MM.1S (cell line): Measurements from ENCODE around the gene RFX2.
"Not testable (repeated sequence)": the region's sequence is repeated elsewhere in the genome, so short reads cannot be mapped to it uniquely, and the experiment has no call there.

ENCODE experiments used
- DNase-seq: peaks from one replicate; pipeline ENCODE4 v3.0.0-alpha.2; 2015
- H2AFZ ChIP-seq: fragments of 300-600 bp; sonication (generic); 2 replicates; pipeline ENCODE4 v1.6.0; 2016; ENCODE audit warnings: antibody characterized with exemption, low read length
- H3F3A ChIP-seq: fragments of 300-600 bp; sonication (generic); 2 replicates; pipeline ENCODE4 v1.6.1; 2016; ENCODE audit warnings: mild to moderate bottlenecking, antibody characterized with exemption, low read length, moderate library complexity, mixed read lengths; ENCODE audit not compliant: insufficient read depth
- H3K27ac ChIP-seq: fragments of 300-600 bp; sonication (generic); 2 replicates; pipeline ENCODE4 v1.5.1; 2016; ENCODE audit warnings: mild to moderate bottlenecking, low read length
- H3K27me3 ChIP-seq: fragments of 300-600 bp; sonication (generic); replicated peaks from 2 replicates; pipeline ENCODE4 v1.6.0; 2016; ENCODE audit warnings: low read length; ENCODE audit not compliant: insufficient read depth
- H3K36me3 ChIP-seq: fragments of 300-600 bp; sonication (generic); replicated peaks from 2 replicates; pipeline ENCODE4 v1.6.1; 2016; ENCODE audit warnings: mild to moderate bottlenecking, low read length, mixed read lengths; ENCODE audit not compliant: insufficient read depth
- H3K4me1 ChIP-seq: fragments of 300-600 bp; sonication (generic); 2 replicates; pipeline ENCODE4 v1.6.1; 2016; ENCODE audit warnings: low read length, mixed read lengths
- H3K4me2 ChIP-seq: fragments of 300-600 bp; sonication (generic); 2 replicates; pipeline ENCODE4 v1.6.0; 2016; ENCODE audit warnings: low read depth, low read length
- H3K4me3 ChIP-seq: fragments of 300-600 bp; sonication (generic); 2 replicates; pipeline ENCODE4 v1.5.1; 2016; ENCODE audit warnings: low read length, mixed read lengths
- H3K79me2 ChIP-seq: fragments of 300-600 bp; sonication (generic); 2 replicates; pipeline ENCODE4 v1.6.1; 2016; ENCODE audit warnings: mixed run types, low read length, mixed read lengths
- H3K9ac ChIP-seq: fragments of 300-600 bp; sonication (generic); 2 replicates; pipeline ENCODE4 v1.6.1; 2016; ENCODE audit warnings: low read length, mixed read lengths
- H3K9me2 ChIP-seq: fragments of 300-600 bp; sonication (generic); replicated peaks from 2 replicates; pipeline ENCODE4 v1.6.1; 2016; ENCODE audit warnings: mild to moderate bottlenecking, low read length, mixed read lengths; ENCODE audit not compliant: insufficient read depth
- H3K9me3 ChIP-seq: fragments of 300-600 bp; sonication (generic); replicated peaks from 2 replicates; pipeline ENCODE4 v1.6.1; 2016; ENCODE audit warnings: mild to moderate bottlenecking, low read length, mixed read lengths; ENCODE audit not compliant: insufficient read depth
- H4K20me1 ChIP-seq: fragments of 300-600 bp; sonication (generic); 2 replicates; pipeline ENCODE4 v1.6.1; 2016; ENCODE audit warnings: mild to moderate bottlenecking, low read length, moderate library complexity, mixed read lengths; ENCODE audit not compliant: insufficient read depth
- EZH2 ChIP-seq: fragments of 300-600 bp; sonication (generic); optimal IDR thresholded peaks from 2 replicates; pipeline ENCODE3; 2017; ENCODE audit warnings: low read depth, mild to moderate bottlenecking, antibody characterized with exemption, low read length, mixed read lengths
- EZH2phosphoT487 ChIP-seq: fragments of 300-600 bp; sonication (generic); IDR thresholded peaks from 2 replicates; pipeline ENCODE4 v1.6.1; 2018; ENCODE audit warnings: antibody characterized with exemption, low read length
- TF ChIP-seq, protein P1 (sequence below): fragments of 300-600 bp; sonication (generic); IDR thresholded peaks from 2 replicates; pipeline ENCODE4 v1.5.1; 2016; ENCODE audit warnings: antibody characterized with exemption, low read length, mixed read lengths

The RFX2 gene

DNA sequence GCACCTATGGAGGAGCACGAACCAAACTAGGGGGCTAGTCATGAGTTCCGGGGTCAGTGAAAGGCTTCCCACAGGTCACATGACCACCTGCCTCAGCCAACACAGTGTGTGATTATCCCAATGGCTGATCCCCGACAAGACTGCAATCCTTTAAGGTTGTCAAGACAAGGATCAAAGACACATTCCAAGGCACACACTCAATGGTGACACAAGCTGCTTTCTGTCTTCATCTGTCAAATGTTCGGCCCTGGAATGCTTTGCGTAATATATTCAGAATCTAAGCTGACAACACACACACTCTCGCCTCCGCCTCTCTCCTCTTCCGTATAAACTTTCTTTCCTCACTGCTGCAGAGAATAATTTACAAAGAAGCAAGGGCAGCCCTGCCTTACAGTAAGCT, 144.1 kb downstream of the RFX2 start:
- Histone ChIP-seq H3K4me3 (no peak overlapping the region), H3K79me2 (peaks cover 99% of the 10 kb centered on the region), H3F3A (peaks cover 27% of the 10 kb centered on the region), H3K9ac (no peak overlapping the region), H4K20me1 (peaks cover 73% of the 10 kb centered on the region), H2AFZ (no peak overlapping the region), H3K9me3 (no peaks in the 10 kb centered on the region), H3K27ac (no peak overlapping the region), H3K9me2 (no peaks in the 10 kb centered on the region), H3K36me3 (0 out of 2 replicates have a peak, but pooled peaks cover 3% of the 10 kb centered on the region), H3K4me2 (no peak overlapping the region), H3K27me3 (no peaks in the 10 kb centered on the region), H3K4me1 (peaks cover 35% of the 10 kb centered on the region)
- no peak for DNase-seq
- TF ChIP-seq EZH2 = no peak
- TF ChIP-seq, protein P1, sequence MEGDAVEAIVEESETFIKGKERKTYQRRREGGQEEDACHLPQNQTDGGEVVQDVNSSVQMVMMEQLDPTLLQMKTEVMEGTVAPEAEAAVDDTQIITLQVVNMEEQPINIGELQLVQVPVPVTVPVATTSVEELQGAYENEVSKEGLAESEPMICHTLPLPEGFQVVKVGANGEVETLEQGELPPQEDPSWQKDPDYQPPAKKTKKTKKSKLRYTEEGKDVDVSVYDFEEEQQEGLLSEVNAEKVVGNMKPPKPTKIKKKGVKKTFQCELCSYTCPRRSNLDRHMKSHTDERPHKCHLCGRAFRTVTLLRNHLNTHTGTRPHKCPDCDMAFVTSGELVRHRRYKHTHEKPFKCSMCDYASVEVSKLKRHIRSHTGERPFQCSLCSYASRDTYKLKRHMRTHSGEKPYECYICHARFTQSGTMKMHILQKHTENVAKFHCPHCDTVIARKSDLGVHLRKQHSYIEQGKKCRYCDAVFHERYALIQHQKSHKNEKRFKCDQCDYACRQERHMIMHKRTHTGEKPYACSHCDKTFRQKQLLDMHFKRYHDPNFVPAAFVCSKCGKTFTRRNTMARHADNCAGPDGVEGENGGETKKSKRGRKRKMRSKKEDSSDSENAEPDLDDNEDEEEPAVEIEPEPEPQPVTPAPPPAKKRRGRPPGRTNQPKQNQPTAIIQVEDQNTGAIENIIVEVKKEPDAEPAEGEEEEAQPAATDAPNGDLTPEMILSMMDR = no peak
- no peak for TF ChIP-seq EZH2phosphoT487

DNA sequence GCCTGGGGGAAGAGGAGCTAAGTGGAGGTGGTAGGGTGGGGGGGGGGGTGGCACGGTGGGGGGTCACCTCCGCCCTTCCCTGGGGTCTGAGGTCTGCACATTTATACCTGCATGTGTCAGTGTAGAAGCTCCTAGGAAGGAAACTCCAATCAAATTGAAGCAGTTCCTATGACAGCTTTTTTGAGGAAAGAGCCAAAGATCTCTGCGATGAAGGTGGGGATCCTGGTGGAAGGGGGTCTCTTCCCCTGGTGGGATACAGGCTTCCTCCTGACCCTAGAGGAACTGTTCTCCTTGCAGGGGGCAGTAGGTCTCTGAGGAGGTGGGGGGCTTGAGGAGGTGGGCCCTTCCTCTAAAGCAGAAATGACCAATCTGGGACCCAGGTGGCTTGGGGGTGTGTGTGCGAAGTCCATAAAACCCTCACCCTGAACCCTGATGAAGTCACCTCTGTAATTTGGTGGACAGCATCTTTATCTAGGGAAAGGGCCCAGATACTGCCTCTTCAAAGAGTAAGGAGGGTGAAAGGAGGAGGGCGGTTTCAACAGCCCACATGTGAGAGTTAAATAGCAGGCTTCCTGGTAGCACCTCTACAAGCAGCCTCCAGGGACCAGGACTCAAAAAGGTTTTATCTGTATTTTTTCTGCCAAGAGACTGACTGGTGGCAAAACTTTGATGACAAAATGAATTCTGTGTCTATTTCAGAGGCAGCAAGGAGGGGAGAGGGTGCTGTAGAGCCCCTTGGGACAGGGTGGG, 145.3 kb downstream of the RFX2 start:
- H3K9ac ChIP-seq = no peak overlapping the region
- no peak overlapping the region for H3K4me2 ChIP-seq
- H3F3A ChIP-seq = peaks cover 23% of the 10 kb centered on the region
- H3K79me2 ChIP-seq = peaks cover 99% of the 10 kb centered on the region
- TF ChIP-seq EZH2phosphoT487 (no peak), EZH2 (no peak)
- TF ChIP-seq, protein P1 = no peak
- 0 out of 2 replicates have a peak, but pooled peaks cover 3% of the 10 kb centered on the region for H3K36me3 ChIP-seq
- H3K9me2 ChIP-seq = no peaks in the 10 kb centered on the region
- peaks cover 27% of the 10 kb centered on the region for H3K4me1 ChIP-seq
- peaks cover 72% of the 10 kb centered on the region for H4K20me1 ChIP-seq
- H3K9me3 ChIP-seq = no peaks in the 10 kb centered on the region
- no peaks in the 10 kb centered on the region for H3K27me3 ChIP-seq
- H2AFZ ChIP-seq = no peak overlapping the region
- H3K27ac ChIP-seq = no peak overlapping the region
- no peak for DNase-seq
- no peak overlapping the region for H3K4me3 ChIP-seq

DNA sequence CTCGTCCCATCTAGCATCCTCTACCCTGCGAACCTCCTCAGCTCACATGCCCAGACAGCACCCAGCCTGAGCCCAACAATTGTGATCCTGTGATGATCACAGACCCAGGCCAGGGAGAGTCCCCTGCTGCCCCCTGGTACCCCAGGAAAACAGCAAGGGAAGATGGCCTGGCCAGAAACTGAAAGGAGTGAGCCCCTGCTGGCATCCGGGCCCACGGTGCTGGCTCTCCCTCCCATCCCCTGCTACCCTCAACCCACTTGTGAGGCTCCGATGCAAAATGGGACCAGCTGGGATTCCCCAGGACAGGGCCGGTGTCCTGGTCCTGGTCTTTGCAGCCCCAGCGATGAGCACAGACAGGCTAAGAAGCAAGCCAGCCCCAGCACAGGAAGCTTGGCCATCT, 146.4 kb downstream of the RFX2 start:
- TF ChIP-seq, protein P1 = no peak
- TF ChIP-seq EZH2phosphoT487 (no peak), EZH2 (no peak)
- 0 out of 2 replicates have a peak, but pooled peaks cover 3% of the 10 kb centered on the region for H3K36me3 ChIP-seq
- H3F3A ChIP-seq = peaks cover 15% of the 10 kb centered on the region
- H3K27me3 ChIP-seq = no peaks in the 10 kb centered on the region
- no peaks in the 10 kb centered on the region for H3K9me3 ChIP-seq
- H3K4me3 ChIP-seq = no peak overlapping the region
- H3K4me2 ChIP-seq = no peak overlapping the region
- no peak overlapping the region for H2AFZ ChIP-seq
- DNase-seq = no peak
- H3K4me1 ChIP-seq = peaks cover 18% of the 10 kb centered on the region
- H3K79me2 ChIP-seq = peaks cover 99% of the 10 kb centered on the region
- no peak overlapping the region for H3K9ac ChIP-seq
- H3K9me2 ChIP-seq = no peaks in the 10 kb centered on the region
- peaks cover 71% of the 10 kb centered on the region for H4K20me1 ChIP-seq
- H3K27ac ChIP-seq = no peak overlapping the region

DNA sequence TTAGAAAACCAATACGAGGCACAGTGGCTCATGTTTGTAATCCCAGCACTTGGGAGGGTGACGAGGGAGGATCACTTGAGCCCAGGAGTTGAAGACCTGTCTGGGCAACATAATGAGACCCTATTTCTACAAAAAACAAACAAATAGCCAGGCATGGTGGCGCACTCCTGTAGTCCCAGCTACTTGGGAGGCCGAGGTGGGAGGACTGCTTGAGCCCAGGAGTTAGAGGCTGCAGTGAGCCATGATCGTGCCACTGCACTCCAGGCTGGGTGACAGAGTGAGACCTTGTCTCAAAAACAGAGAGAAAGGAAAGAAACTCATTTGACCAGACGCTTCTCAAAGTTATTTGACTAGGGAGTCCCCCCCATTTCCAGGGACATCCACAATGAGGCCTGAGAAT, 147.0 kb downstream of the RFX2 start:
- H3K9me3 ChIP-seq, H3K27ac ChIP-seq, H3K36me3 ChIP-seq, H3F3A ChIP-seq, H3K9ac ChIP-seq, H3K4me3 ChIP-seq, DNase-seq, H3K9me2 ChIP-seq, H3K27me3 ChIP-seq, H3K4me2 ChIP-seq, H2AFZ ChIP-seq: not testable (repeated sequence)
- Histone ChIP-seq H3K4me1 (peaks cover 12% of the 10 kb centered on the region), H3K79me2 (peaks cover 99% of the 10 kb centered on the region), H4K20me1 (peaks cover 76% of the 10 kb centered on the region)
